GM12872 (cell line): ENCODE results near the gene NFYC.

Experiments used
- CTCF ChIP-seq: IDR thresholded peaks from 3 replicates; pipeline ENCODE4 v1.5.1; 2011; ENCODE audit warnings: low read depth, mild to moderate bottlenecking, low read length, moderate library complexity; ENCODE audit not compliant: insufficient read depth

The NFYC gene

DNA sequence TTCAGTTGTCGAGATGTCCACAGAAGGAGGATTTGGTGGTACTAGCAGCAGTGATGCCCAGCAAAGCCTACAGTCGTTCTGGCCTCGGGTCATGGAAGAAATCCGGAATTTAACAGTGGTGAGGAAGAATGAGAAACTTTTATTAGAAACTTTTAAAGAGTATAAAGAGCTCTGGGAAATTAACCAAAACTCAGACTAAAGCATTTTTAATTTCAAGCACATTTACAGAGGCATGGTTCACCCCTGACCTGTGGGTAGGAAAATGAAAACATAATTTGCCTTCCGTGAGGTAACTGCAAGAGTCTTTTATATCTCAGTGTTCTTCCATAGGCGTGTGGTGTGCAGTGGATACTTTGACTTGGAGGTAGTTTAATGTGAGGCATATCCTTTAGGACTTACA, 47.3 kb downstream of the NFYC start:
- TF ChIP-seq CTCF: no peak

- no peak for TF ChIP-seq CTCF
Measured at GRCh38 chr1:40739455-40740008, 48.0 kb downstream of the NFYC start.

GRCh38 chr1:40740039-40740996, 48.8 kb downstream of the NFYC start:
- no peak for TF ChIP-seq CTCF

DNA sequence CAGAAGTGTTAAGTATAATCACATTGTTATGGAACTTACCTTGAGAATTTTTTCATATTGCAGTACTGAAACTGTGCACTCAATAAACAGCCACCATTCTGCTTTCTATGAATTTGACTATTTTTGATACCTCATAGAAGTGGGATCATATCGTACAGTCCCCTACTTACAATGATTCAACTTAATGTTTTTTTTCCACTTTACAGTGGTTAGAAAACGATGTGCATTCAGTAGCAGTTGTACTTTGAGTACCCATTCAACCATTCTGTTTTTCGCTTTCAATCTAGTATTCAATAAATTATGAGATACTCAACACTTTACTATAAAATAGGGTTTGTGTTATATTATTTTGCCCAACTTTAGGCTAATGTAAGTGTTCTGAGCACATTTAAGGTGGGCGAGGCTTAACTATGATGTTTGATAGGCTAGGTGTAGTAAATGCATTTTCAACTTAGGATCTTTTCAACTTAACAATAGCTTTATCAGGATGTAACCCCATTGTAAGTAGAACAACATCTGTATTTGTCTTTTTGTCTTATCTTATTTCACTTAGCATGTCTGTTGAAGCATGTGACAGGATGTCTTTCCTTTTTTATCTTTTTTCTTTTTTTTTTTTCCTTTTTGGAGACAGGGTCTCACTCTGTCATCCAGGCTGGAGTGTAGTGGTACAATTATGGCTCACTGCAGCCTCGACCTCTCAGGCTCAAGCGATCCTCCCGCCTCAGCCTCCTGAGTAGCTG, 49.7 kb downstream of the NFYC start:
- no peak for TF ChIP-seq CTCF

GRCh38 chr1:40742363-40743061, 51.0 kb downstream of the NFYC start:
- TF ChIP-seq CTCF: no peak

DNA sequence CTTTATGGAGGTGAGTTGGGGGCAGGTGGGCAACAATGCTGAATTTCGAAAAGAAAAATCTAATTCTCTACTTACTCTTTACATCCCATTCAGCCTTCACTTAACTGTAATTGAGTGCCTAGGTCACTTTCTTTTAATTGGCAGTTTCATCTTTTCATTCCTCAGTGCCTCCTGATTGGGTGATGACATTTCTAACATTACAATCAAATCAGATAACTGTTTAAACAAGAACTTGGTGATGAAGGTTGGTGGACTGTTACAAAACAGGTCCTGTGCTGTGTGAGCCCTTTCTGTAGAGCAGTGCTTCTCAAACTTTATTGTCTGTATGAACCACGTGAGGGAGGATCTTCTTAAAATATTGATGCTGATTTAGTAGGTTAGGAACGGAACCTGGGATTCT, 51.9 kb downstream of the NFYC start:
- TF ChIP-seq CTCF: no peak

DNA sequence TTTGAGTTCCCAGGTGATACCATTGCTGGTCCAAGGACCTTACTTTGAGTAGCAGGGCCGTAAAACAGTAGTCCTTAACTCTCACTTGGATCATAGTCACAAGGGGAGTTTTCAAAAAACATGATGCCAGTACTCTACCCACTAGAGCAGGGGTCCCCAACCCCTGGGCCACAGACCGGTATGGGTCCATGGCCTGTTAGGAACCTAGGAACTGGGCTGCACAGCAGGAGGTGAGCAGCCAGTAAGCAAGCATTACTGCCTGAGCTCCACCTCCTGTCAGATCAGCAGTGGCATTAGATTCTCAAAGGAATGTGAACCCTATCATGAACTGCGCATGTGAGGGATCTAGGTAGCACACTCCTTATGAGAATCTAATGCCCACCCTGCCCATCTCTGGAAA, 52.4 kb downstream of the NFYC start:
- no peak for TF ChIP-seq CTCF
